SK-N-SH (cell line): ENCODE data around the gene FHDC1. TPM values are rescaled to one million over a fixed set of nuclear protein-coding genes. Genes with fewer than 3 reads are reported as not detected.

Source experiments
- CTCF ChIA-PET: fragments of 300-600, 350-600 bp; formaldehyde crosslinking; extraction: SDS; loops from one replicate; lab custom pipeline; 2021; lab: Yijun Ruan, JAX
- POLR2A ChIA-PET: fragments of 350-600 bp; sonication (Branson Sonifier 250); formaldehyde crosslinking; extraction: SDS; loops from one replicate; lab custom pipeline; 2020; ENCODE audit warnings: antibody characterized with exemption, inconsistent platforms; lab: Yijun Ruan, JAX
- DNase-seq: peaks from one replicate; pipeline ENCODE4 v3.0.0; 2012
- H2AFZ ChIP-seq: fragments of 200-600 bp; sonication (generic); 2 replicates; pipeline ENCODE4 v1.8.1; 2016; ENCODE audit warnings: antibody characterized with exemption, mild to moderate bottlenecking, low read depth
- H3F3A ChIP-seq: fragments of 200-600 bp; sonication (generic); replicated peaks from 2 replicates; pipeline ENCODE3; 2016; ENCODE audit warnings: antibody characterized with exemption, mild to moderate bottlenecking; ENCODE audit not compliant: insufficient read depth
- H3K27ac ChIP-seq, 2 experiments: fragments of 200-500 bp in 1 of 2; fragments of 200-600 bp in 1 of 2; sonication (Bioruptor generic) in 1 of 2; sonication (generic), shearing (Covaris generic) in 1 of 2; 2 replicates each; pipeline versions ENCODE4 v1.5.1 to v1.6.1; 2014 to 2016; ENCODE audit warnings: low read depth in 2 of 2, inconsistent platforms in 1 of 2, low read length in 1 of 2, mild to moderate bottlenecking in 1 of 2, mixed read lengths in 1 of 2
- H3K27me3 ChIP-seq: fragments of 200-600 bp; sonication (generic), shearing (Covaris generic); 2 replicates; pipeline ENCODE4 v1.6.1; 2016; ENCODE audit warnings: mixed run types; ENCODE audit not compliant: insufficient read depth
- H3K36me3 ChIP-seq, 2 experiments: fragments of 200-500 bp in 1 of 2; fragments of 200-600 bp in 1 of 2; sonication (Bioruptor generic) in 1 of 2; sonication (generic) in 1 of 2; replicated peaks in 1 of 2; 2 replicates each; pipeline versions ENCODE3 to v1.5.1; 2014 to 2016; ENCODE audit warnings: low read length in 1 of 2, mild to moderate bottlenecking in 1 of 2; ENCODE audit not compliant: insufficient read depth in 2 of 2, control insufficient read depth in 1 of 2
- H3K4me1 ChIP-seq, 2 experiments: fragments of 200-500 bp in 1 of 2; fragments of 200-600 bp in 1 of 2; sonication (Bioruptor generic) in 1 of 2; sonication (generic), shearing (Covaris generic) in 1 of 2; 2 replicates each; pipeline versions ENCODE4 v1.5.1 to v1.6.1; 2014 to 2016; ENCODE audit warnings: low read depth in 1 of 2, low read length in 1 of 2, mixed run types in 1 of 2; ENCODE audit not compliant: insufficient read depth in 2 of 2, control insufficient read depth in 1 of 2
- H3K4me2 ChIP-seq: fragments of 200-600 bp; sonication (generic), shearing (Covaris generic); 2 replicates; pipeline ENCODE4 v1.6.1; 2017; ENCODE audit warnings: mixed run types
- H3K4me3 ChIP-seq, 2 experiments: fragments of 200-500 bp in 1 of 2; fragments of 200-600 bp in 1 of 2; sonication (Bioruptor generic) in 1 of 2; sonication (generic), shearing (Covaris generic) in 1 of 2; 2 replicates each; pipeline versions ENCODE4 v1.5.1 to v1.8.1; 2014 to 2016; ENCODE audit warnings: low read depth in 2 of 2, inconsistent platforms in 1 of 2, low read length in 1 of 2, mild to moderate bottlenecking in 1 of 2, mixed read lengths in 1 of 2, moderate library complexity in 1 of 2
- H3K79me2 ChIP-seq: fragments of 200-600 bp; sonication (generic); 2 replicates; pipeline ENCODE4 v1.8.1; 2017; ENCODE audit warnings: mild to moderate bottlenecking; ENCODE audit not compliant: insufficient read depth
- H3K9ac ChIP-seq: fragments of 200-600 bp; sonication (generic); 2 replicates; pipeline ENCODE4 v1.6.1; 2017; ENCODE audit warnings: mixed run types
- H3K9me2 ChIP-seq: fragments of 200-600 bp; sonication (generic); 2 replicates; pipeline ENCODE4 v1.6.1; 2017; ENCODE audit warnings: mixed run types
- H3K9me3 ChIP-seq: fragments of 200-600 bp; sonication (generic); 2 replicates; pipeline ENCODE4 v1.6.1; 2017; ENCODE audit warnings: mixed run types, mild to moderate bottlenecking, moderate library complexity
- H4K20me1 ChIP-seq: fragments of 200-600 bp; sonication (generic); 2 replicates; pipeline ENCODE4 v1.6.1; 2017; ENCODE audit warnings: mild to moderate bottlenecking, mixed run types; ENCODE audit not compliant: insufficient read depth
- CTCF ChIP-seq: fragments of 200-600 bp; sonication (generic); IDR thresholded peaks from 2 replicates; pipeline ENCODE4 v1.6.1; 2017; ENCODE audit warnings: antibody characterized with exemption, mild to moderate bottlenecking, moderate library complexity
- ELF1 ChIP-seq: IDR thresholded peaks from 2 replicates; pipeline ENCODE4 v1.4.0; 2012
- EP300 ChIP-seq, 2 experiments: IDR thresholded peaks; 2 replicates each; pipeline versions ENCODE4 v1.4.0 to v1.6.1; 2012; ENCODE audit warnings: borderline replicate concordance in 1 of 2, low read depth in 1 of 2, low read length in 1 of 2
- EZH2phosphoT487 ChIP-seq: fragments of 200-600 bp; sonication (generic); IDR thresholded peaks from 2 replicates; pipeline ENCODE4 v1.6.1; 2017; ENCODE audit warnings: low read depth, mixed run types, mild to moderate bottlenecking, antibody characterized with exemption, moderate library complexity, borderline replicate concordance
- FOSL2 ChIP-seq: IDR thresholded peaks from 2 replicates; pipeline ENCODE4 v1.4.0; 2012; ENCODE audit warnings: low read depth, mild to moderate bottlenecking, moderate library complexity, borderline replicate concordance
- GATA2 ChIP-seq: sonication (generic); formaldehyde crosslinking; IDR thresholded peaks from 2 replicates; pipeline ENCODE4 v1.5.0; 2020; ENCODE audit warnings: mild to moderate bottlenecking, missing genetic modification reagents
- MAX ChIP-seq: IDR thresholded peaks from 2 replicates; pipeline ENCODE4 v1.4.0; 2012; ENCODE audit warnings: low read depth
- MXI1 ChIP-seq: IDR thresholded peaks from 2 replicates; pipeline ENCODE4 v1.6.1; 2012; ENCODE audit warnings: mild to moderate bottlenecking, low read depth, low read length, improper control_type of control experiment
- NFIC ChIP-seq: IDR thresholded peaks from 2 replicates; pipeline ENCODE4 v1.4.0; 2012; ENCODE audit warnings: borderline replicate concordance
- POLR2AphosphoS5 ChIP-seq: IDR thresholded peaks from 2 replicates; pipeline ENCODE4 v1.6.1; 2012; ENCODE audit warnings: low read depth, low read length
- RAD21 ChIP-seq: IDR thresholded peaks from 2 replicates; pipeline ENCODE4 v1.6.1; 2012; ENCODE audit warnings: mild to moderate bottlenecking, low read length
- REST ChIP-seq: IDR thresholded peaks from 2 replicates; pipeline ENCODE4 v1.6.1; 2012; ENCODE audit warnings: mild to moderate bottlenecking, low read depth, low read length, moderate library complexity
- RFX5 ChIP-seq: IDR thresholded peaks from 2 replicates; pipeline ENCODE4 v1.6.1; 2012; ENCODE audit warnings: mild to moderate bottlenecking, improper control_type of control experiment, low read length
- SMC3 ChIP-seq: IDR thresholded peaks from 2 replicates; pipeline ENCODE4 v1.6.1; 2012; ENCODE audit warnings: low read depth, low read length, improper control_type of control experiment
- TEAD4 ChIP-seq: IDR thresholded peaks from 2 replicates; pipeline ENCODE4 v1.4.0; 2012; ENCODE audit warnings: mild to moderate bottlenecking, borderline replicate concordance; ENCODE audit not compliant: insufficient read depth
- USF1 ChIP-seq: IDR thresholded peaks from 2 replicates; pipeline ENCODE4 v1.4.0; 2012; ENCODE audit warnings: low read depth, borderline replicate concordance
- ZBTB33 ChIP-seq: IDR thresholded peaks from 2 replicates; pipeline ENCODE4 v1.4.0; 2012; ENCODE audit warnings: low read depth, borderline replicate concordance
- WGBS: methylation state at CpG from one replicate; pipeline ENCODE4 v1.1.6; 2017; ENCODE audit warnings: low lambda C conversion rate; 5-methylcytosine and 5-hydroxymethylcytosine counted together
- polyA plus RNA-seq, 3 experiments: library from polyadenylated mRNA; depleted of rRNA; stranded (reverse); fragments of >200 nt; gene quantifications; 2 replicates each; pipeline ENCODE4 v1.2.3, GENCODE V29; 2012

The FHDC1 gene
- polyA plus RNA-seq, 1 of the 3 experiments (the other 2 are of a cell fraction) = 0.02 TPM

- H2AFZ ChIP-seq = no peak overlapping the region
These were observed 60.5 kb downstream of the FHDC1 start for GRCh38 chr4:152996672-152997071.

More at GRCh38 chr4:152996672-152997071, 60.5 kb downstream of the FHDC1 start:
- Histone ChIP-seq H3F3A (no peaks in the 10 kb centered on the region), H3K9me3 (no peaks in the 10 kb centered on the region), H3K4me1 (no peaks in the 10 kb centered on the region; a peak in 1 of 4 replicates), H3K9ac (no peak overlapping the region), H3K36me3 (no peaks in the 10 kb centered on the region), H3K4me2 (no peak overlapping the region), H3K27me3 (no peaks in the 10 kb centered on the region; the same call in 1 of the 2 replicates)
- DNase-seq = no peak
- 63% methylated on average over 6 of the region's 6 CpGs for WGBS
- TF ChIP-seq NFIC (no peak), GATA2 (CRISPR knock-in tag) (no peak), EP300 (IDR thresholded peaks at IDR 0.05; ENCODE audit: borderline replicate concordance in 1 of 2, low read depth in 1 of 2, low read length in 1 of 2) (no peak), USF1 (no peak), POLR2AphosphoS5 (no peak), TEAD4 (no peak), CTCF (no peak), MAX (no peak), SMC3 (no peak), RFX5 (no peak), ELF1 (no peak), MXI1 (no peak), FOSL2 (no peak), ZBTB33 (no peak), EZH2phosphoT487 (no peak), RAD21 (no peak), REST (no peak)
- TF ChIP-seq, all 33 proteins: peak for 0
- no peak overlapping the region for H3K4me3 ChIP-seq
- H4K20me1 ChIP-seq = no peaks in the 10 kb centered on the region
- POLR2A ChIA-PET = no interaction called here
- no peak overlapping the region for H3K27ac ChIP-seq
- no peaks in the 10 kb centered on the region for H3K79me2 ChIP-seq
- H3K9me2 ChIP-seq = no peaks in the 10 kb centered on the region
- CTCF ChIA-PET = interaction anchor here (0.5 to 0.6 kb wide), 2 partner anchors 20 to 54 kb away, joined by 3 read pairs; no protein-coding TSS in a partner anchor
